NCI-H2171 treated with DMSO at 0.1 percent for 48 hours (cell line): ENCODE results near the gene SLCO3A1.

Experiments
- DNase-seq: peaks from one replicate; lab custom pipeline; 2025; lab: John Stamatoyannopoulos, UW

The SLCO3A1 gene

DNA sequence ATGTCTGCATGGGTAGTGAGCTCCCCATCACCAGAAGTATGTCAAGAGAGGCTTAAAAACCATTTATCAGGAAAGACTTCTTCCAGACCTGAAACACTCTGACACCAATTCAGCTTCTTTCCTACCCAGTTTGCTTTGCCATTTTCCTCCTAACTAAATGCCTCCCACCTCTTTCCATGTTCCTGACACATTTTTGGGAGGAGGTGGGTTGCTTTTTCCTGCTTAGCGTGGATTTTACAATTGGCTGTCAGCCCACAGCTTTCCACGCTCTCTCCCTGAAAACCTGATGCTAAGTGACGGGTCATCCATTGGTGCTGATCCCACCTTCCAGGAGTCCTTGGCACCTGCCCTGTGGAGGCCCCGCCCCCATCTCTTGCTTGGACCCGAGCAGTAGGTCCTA lies 275.3 kb downstream of the SLCO3A1 start:
- DNase-seq, result no peak

- no peak for DNase-seq
These were observed 276.7 kb downstream of the SLCO3A1 start for GRCh38 chr15:92130244-92130643.

DNA sequence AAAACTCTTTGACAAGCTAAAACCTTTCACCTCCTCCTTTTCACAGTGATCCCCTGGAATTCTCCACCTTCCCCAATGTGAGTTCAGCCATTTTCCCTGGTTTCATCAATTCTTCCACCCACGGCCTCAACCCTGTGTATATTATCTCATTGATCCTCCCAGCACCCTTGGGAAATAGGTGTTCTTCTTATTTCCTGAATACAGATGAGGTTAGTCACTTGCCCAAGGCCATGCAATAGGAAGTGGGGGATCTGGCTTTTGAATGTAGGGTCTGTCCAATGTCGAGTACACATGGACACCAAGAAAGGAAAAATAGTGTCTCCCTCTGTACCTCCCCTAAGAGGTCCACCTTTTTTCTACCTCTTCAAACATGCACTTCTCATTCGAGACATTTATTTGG lies 277.4 kb downstream of the SLCO3A1 start:
- no peak for DNase-seq

DNA sequence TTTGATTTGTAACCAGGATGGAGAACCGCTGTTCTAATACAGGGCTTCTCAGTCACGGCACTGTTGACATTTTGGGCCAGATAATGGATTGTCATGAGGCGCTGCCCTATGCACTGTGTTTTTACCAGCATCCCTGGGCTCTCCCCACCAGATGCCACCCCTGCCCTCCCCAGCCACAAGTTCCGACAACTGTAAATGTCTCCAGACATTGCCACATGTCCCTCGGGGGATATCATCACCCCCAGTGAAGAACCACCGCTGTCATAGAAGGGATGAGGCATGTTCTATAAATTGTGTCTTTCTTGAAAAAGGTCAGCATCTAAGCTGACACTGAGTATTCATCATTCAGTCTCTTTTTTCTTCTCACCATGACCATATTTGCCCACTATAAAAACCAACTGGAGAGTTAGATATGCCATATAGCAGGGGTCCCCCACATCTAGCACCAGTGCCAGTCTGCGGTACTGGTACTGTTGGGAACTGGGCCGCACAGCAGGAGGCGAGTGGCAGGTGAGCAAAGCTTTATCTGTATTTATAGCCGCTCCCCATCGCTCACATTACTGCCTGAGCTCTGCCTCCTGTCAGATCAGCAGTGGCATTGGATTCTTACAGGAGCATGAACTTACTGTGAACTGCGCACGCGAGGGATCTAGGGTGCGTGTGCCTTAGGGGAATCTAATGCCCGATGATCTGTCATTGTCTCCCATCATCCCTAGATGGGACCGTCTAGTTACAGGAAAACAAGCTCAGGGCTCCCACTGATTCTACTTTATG lies 279.7 kb downstream of the SLCO3A1 start:
- no peak for DNase-seq

DNA sequence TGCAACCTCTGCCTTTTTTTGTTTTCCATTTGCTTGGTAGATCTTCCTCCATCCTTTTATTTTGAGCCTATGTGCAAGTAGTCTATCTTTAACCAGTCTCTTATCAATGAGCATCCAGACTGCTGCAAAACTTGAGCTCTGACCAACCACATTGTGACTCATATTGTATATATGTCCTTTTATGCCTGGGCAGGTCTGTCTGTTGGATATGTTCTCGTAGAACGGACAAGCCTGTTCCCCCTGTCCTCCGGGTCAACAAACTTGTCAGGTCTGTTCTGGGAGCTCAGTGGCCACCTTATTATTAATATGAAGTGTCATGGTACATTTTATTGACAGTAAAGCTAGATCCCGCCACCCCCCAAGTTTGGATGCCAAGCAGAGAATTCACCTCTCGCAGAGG lies 287.3 kb downstream of the SLCO3A1 start:
- DNase-seq, result no peak

GRCh38 chr15:92141607-92142006 lies 288.1 kb downstream of the SLCO3A1 start:
- DNase-seq, result no peak

GRCh38 chr15:92142242-92143232 lies 289.0 kb downstream of the SLCO3A1 start:
- no peak for DNase-seq

GRCh38 chr15:92143765-92144164 lies 290.3 kb downstream of the SLCO3A1 start:
- DNase-seq, result no peak

DNA sequence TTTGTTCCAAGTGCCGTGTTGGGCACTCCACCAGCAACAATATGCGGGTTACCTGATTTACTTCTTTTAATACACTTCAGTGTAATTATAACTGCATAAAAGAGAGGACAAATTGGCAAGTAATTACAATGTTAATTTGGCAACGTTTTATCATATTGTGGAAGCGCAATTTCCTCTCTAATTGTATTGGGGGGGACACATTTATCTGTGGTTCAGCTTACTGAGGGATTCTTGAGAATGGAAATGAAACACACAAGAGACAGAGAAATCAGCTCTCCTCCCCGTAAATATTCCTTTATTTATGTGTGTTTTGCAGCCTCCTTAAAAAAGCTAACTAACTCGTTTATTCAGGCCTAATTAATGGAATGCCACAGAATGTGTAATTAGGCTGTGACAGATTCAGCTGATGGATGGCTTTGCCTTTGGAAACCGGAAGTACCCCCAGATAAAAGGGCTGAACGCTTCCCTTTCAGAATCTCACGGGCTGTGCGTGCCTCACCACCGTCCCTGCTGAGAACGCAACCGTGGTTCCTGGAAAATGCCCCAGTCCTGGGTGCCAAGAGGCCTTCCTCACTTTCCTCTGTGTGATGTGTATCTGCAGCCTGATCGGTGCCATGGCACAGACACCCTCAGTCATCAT lies 293.1 kb downstream of the SLCO3A1 start:
- no peak for DNase-seq

DNA sequence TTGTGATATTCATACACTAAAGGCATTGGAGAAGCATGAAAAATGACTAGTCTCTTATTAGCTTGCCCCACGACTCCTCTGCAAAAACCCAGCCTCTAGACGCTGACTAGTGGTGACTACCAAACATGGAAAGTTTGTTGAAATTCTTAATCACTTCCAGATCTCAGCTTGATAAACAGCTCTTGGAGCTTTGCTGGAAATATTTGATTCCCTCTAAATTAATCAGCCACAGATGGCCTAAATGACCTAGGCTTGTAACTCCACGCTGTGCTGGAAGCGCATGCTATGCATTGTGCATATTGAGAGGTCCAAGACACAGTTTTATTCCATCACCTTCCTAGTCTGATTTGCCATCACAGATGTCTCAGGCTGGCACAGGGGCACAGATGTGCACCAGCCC lies 295.5 kb downstream of the SLCO3A1 start:
- no peak for DNase-seq

DNA sequence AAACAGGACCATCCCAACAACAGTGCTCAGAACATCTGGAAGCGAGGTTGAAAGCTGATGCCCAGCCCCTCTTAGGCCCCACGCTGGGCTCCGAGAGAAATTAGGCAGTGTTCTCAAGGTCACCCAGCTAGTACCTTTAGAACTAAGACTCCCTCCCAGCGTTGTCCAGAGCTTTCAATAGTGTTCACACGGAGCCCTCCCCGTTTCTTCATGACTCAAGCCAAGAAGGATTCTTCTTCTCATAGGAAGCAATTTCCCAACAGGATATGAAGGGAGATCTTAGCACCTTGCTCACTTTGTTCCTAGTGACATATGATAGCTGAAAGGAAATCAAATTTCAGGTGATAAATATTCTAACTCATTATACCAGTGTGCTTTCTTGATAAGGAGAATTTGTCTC lies 296.0 kb downstream of the SLCO3A1 start:
- no peak for DNase-seq

GRCh38 chr15:92151168-92151567 lies 297.7 kb downstream of the SLCO3A1 start:
- no peak for DNase-seq

GRCh38 chr15:92151741-92152140 lies 298.2 kb downstream of the SLCO3A1 start:
- no peak for DNase-seq

- DNase-seq, result no peak
These were observed 299.5 kb downstream of the SLCO3A1 start for GRCh38 chr15:92152983-92153382.

- DNase-seq, result no peak
These were observed 300.1 kb downstream of the SLCO3A1 start for GRCh38 chr15:92153620-92154019.

DNA sequence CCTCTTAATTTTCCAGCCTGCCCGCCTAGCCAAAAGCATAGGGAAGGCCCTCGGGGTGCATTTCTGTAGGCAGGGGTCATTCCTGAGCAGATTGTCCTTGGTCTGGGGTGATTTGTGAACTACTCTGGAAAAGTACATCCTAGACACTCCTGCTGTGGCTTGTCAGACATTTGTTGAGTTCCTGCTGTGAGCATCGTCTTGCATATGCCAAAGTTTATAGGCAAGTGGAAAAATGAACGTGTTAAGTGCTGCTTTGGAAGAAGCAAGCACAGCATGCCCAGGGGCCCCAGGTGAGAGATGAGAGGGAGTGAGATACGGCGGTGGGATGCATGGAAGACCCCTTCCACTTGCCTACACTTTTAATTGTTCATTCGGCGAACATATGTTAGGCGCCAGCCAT lies 302.4 kb downstream of the SLCO3A1 start:
- DNase-seq, result no peak

DNA sequence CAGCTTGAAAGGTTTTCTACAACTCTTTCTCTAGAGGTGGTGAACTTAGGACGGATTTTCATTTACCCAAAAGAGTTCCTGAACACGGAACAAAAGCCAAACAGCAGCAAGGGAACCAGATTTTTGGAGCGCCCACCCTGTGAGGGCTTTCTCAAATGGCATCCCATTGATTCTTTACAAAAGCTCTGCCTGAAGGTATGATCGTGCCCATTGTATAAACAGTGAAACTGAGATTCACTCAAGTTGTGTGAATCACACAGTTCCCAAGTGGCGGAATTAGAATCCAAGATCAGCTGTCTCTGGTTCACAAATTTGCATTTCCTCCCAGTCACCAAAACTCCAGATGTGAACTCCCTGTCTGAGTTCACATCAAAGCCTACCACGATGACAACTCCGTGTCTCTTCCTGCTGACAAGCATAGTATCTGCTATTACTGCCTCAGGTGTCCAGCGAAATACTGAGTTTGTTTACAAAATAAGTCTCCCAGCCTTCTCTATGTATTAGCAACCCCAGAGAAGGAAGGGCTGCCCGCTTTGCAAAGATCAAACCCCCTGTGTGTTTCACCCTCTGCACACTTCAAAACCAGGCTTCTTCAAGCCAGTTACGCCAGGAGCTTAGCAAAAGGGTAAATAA lies 304.3 kb downstream of the SLCO3A1 start:
- no peak for DNase-seq

DNA sequence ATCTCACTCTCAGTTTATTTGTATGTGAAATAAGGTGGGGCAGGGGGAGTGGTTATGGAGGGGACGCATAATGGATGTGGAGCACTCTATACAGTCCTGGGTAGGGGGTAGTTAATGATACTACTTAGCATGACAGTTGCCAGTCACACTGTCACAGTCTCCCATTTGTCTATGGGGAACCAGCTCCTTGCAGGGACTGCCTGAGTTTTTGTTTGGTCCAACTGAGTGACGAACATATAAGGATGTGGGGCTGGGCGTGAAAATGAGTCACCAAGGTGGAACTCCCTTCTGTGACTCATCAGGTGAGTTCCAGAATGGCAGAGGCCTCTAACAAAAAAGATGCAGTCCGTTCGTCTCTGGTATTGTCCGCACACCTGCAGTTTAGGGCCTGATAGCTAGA lies 304.9 kb downstream of the SLCO3A1 start:
- DNase-seq, result no peak

DNA sequence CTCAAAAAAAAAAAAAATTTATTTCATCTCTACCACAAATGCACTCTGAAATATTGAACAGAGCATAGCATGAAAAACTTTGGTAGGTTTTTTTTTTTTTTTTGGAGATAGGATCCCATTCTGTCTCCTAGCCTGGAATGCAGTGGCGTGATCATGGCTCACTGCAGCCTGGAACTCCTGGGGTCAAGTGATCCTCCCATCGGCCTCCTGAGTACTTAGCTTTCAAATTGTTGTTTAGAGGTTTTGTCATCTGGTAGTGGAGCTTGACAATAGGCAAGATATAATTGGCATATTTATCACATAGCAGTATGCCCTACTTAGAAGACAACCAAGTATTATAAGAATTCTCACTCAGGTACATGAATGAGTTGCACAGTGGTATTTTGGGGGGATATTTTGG lies 306.0 kb downstream of the SLCO3A1 start:
- DNase-seq, result no peak

GRCh38 chr15:92159906-92160841 lies 306.7 kb downstream of the SLCO3A1 start:
- peak; percentile 49 for DNase-seq
